ENCODE results near the gene TRIM29.
A peak's percentile ranks its signal among the peaks of the same experiment; 100 is the strongest.

TRIM29 gene

DNA sequence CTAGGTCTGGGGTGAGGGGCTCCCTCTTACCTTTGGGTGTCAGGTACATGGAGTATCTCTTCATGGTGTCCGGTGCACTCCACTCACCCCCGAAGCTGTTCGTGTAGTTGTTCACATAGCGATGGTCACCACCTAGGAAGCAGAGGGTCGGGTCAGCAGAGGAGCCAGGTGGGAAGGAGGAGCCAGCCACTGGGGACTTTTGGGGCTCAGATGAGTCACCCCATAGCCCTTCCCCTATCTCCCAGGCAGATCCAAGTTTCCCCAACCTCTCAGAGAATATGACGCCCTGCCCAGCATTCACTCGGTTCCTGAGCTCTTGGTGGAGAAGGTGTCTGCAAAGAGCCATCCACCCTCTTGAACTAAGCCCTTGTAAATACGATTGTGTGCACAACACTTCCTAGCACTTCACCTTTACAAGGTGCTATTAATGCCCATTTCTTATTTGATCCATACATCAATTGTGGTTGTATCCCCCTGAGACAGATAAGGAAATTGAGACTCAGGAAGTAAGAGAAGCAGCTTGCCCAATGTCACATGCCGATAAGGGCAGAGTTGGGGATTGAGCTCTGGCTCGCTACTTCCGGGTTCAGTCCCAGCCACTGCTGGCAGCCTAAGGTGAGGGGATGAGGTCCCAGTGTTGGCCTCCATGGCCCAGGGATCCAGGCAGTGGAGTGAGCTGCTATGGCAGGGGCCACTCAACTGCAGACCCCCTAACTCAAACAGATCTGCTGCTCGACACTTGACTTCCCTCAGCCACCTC lies 14.8 kb downstream of the TRIM29 start:
- DNase-seq (ENCODE audit: low spot score), result no peak

GRCh38 chr11:120121914-120122473 lies 15.9 kb downstream of the TRIM29 start:
- no peak for DNase-seq (ENCODE audit: low spot score)

DNA sequence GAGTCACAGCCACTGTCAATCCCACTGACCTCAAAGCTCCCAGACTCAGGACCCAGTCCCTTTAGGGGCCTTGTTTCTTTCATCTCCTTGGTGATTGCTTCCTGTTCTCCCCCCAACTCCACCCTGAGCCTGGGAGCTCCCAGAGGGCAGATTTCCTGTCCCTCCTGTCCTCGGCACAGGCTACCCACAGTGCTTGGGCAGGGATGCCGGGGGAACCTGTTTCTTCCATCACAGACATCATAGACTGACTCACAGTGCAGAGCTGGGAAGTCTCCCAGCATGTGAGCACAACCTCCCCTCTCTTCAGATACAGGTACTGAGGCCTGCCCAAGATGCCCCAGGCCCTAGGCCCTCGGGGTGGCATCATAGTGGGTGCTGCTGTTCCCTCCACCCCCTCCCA lies 16.6 kb downstream of the TRIM29 start:
- no peak for DNase-seq (ENCODE audit: low spot score)

DNA sequence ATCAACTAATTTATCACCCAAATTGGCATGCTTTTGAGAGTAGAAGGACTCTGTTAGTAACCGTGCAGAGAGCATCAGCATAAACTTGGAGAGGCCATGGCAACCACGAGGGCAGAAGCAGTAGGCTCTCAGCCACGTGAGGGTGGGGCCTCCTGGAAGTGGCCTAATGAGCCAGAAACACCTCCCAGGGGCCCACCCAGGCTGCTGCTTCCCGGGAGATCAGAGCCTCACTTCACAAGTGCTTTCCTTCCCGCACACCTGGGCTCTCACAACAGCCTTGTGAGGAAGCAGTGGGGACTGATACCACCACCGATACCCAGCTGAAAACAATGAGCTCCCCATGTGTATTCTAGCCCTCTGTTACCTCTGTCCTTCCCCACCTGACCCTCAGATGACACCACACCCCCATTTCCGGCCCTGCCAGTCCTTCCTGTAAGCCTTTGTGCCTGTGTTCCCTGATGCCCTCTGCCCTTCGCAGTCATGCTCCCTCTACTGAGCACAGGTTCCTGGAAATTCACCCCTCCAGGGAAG lies 17.0 kb downstream of the TRIM29 start:
- no peak for DNase-seq (ENCODE audit: low spot score)

- DNase-seq (ENCODE audit: low spot score), result no peak
Observed at GRCh38 chr11:120119121-120119520, 18.8 kb downstream of the TRIM29 start.

DNA sequence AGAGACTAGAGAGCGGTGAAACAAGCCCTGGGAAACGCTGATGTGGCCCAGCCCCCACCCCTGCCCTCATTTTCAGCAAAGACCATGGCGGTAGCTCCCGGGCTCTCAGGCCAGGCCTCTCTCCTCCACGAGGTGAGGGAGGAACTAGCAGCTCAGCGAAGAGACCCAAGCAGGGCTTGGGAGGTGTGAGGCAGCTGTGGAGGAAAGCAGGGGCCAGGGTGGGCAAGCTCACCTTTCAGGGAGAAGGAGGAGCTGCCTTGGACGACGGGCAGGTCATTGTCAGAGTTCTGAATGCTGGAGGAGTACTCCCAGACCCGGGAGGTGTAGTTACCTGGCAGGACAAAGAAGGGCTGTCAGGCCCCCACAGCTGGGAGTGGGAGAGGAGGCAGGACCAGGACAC lies 19.9 kb downstream of the TRIM29 start:
- no peak for DNase-seq (ENCODE audit: low spot score)

- no peak for DNase-seq (ENCODE audit: low spot score)
Observed at GRCh38 chr11:120116966-120117365, 20.9 kb downstream of the TRIM29 start.

GRCh38 chr11:120115272-120116000 lies 22.5 kb downstream of the TRIM29 start:
- no peak for DNase-seq (ENCODE audit: low spot score)

DNA sequence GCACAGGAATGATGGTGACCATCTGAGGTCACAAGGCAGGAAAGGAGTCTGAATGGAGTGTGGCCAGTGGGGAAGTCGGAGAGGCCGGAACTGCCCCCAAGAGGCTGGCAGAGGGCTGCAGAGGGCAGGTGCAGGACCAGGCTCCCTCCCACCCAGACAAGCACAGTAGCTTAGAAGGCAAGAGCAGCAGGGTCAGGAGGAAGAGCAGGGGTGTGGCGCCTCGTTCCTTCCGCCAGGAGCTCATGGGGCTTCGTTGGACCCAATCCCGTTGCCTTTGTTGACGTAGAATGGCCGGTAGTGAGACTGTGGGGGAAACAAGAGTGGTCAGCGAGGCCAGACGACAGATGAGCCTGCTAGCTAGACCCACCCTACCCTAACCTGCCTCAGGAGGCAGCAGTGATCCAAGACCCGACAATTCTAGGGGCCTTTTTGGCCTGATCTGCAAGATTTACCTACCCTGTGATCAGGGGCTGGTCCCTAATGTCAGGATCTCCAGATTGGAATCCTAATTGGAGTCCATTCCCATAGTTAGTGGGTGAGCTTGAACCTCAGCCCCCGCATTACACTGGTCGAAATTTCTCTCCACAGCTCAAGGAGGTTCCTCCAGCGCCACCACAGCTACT lies 25.6 kb downstream of the TRIM29 start:
- no peak for DNase-seq (ENCODE audit: low spot score)

- no peak for DNase-seq (ENCODE audit: low spot score)
Observed at GRCh38 chr11:120109531-120109930, 28.4 kb downstream of the TRIM29 start.

GRCh38 chr11:120108785-120109168 lies 29.1 kb downstream of the TRIM29 start:
- DNase-seq (ENCODE audit: low spot score), result no peak

- peak; percentile 75 for DNase-seq (ENCODE audit: low spot score)
Observed at GRCh38 chr11:120108154-120108784, 29.6 kb downstream of the TRIM29 start.

DNA sequence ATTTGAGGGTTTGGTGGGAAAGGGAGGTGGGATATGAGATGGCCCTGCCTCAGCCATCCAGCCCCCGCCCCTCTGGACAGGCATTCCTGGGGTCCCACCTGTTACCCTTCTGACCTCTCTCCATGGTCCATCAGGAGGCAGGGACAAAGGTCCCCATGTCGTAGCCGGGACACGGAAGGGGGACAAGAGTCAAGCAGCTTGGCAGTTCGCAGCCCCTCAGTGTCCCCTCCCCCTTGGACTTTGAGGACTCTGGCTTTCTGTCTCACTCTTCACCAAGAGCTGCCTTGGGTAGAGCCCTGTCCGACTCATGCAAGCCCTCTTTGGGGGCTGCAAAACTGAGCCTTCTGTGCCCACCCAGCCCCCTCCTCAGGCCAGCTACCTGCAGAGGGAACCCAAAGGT lies 30.2 kb downstream of the TRIM29 start:
- DNase-seq (ENCODE audit: low spot score), result no peak

DNA sequence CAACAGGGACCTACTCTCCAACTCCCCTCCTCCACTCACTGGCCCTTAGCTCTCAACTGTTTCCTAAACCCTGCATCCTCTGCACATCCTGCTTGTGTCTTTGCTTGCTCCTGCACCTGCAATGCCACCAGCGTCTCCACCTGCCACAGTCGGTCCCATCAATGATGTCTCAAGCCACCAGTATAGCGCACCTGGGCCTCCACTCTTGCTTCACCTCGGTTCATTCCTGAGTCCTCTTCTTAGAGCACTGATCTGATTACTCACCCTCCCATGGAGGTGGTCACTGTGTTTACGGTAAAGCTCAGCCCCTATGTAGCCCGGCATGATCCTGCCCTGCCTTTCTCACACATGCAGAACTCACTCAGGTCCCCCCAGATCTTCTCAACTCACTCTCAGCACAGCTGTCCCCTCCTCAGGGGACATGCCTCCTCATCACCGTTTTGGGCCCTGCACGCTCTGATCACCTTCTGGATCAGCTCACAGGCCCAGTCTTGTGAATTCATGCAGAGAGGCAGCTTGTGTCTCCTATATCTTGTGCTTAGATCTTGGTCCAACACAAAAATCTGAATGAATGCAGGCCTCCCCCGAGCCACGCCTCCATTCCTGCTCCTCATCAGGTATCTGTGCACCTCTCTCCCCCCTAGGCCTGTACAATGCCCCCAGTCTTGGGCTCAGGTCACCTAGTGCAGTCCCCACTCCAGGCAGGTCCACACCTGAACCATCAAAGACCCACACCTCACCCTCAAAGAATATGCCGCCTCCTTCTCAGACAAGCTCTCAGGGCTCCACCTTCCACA lies 31.4 kb downstream of the TRIM29 start:
- DNase-seq (ENCODE audit: low spot score), result no peak

DNA sequence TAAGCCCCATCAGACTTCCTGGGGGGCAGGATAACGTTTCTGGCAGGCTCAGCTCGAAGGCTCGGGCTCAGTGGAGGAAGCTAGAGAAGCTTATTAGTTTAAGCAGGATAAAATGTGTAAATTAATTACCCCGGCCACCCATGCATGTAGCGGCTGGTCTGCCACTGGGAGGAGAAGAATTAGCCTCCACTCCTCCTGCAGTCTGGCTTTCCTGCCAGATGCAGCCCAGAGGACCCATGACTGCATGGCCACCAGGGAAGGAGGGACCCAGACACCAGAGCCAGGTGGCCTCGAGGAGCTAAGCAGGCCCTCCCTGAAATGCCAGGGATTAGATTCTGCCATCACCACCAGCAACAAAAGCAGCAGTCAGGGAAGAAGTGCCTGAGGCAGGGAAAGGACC lies 32.3 kb downstream of the TRIM29 start:
- DNase-seq (ENCODE audit: low spot score), result no peak

GRCh38 chr11:120104041-120104565 lies 33.8 kb downstream of the TRIM29 start:
- no peak for DNase-seq (ENCODE audit: low spot score)

DNA sequence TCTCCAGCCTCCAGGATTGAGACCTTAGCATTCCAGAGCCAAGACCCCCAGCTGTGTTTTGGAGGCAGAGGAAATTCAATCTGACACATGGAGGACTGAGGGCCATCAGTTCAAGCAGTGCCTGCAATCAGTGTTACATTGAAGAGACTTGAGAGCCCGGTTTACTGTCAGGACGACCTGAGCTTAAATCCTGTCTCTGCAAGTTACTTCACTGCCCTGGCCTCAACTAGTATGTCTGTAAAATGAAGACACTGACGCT lies 35.1 kb downstream of the TRIM29 start:
- DNase-seq (ENCODE audit: low spot score), result no peak

GRCh38 chr11:120102050-120102863 lies 35.7 kb downstream of the TRIM29 start:
- DNase-seq (ENCODE audit: low spot score), result no peak

- no peak for DNase-seq (ENCODE audit: low spot score)
Observed at GRCh38 chr11:120098503-120099020, 39.4 kb downstream of the TRIM29 start.

DNA sequence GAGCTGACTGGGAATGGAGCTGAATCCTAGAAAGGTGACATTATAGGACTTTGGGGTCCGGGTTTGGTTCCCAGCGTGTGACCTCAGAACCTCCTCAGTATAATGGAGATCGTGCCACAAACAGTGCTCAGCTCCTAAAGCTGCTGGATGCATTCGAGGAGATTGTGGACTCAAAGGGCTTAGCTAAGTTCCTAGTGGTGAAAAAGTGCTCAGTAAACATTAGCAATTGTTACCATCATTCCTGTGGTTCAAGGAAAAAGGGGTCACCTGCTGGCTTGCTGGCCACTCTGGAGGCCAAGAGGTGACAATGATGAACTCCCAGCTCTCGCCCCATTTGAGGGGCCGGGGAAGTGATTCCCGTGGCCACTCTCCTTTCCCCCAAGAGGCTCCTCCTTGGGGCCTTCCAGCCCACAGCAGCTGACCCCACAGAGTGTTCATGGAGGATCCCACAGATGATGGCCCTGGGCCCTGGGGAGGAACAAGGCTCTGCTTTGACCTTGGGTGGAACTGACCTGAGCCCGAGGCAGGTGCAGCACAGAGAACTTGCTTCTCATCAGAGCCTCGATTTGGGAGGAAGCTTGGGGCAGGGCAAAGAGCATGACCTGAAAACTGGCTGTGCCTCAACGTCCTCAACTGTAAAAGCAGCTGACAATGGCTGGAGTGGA lies 40.1 kb downstream of the TRIM29 start:
- no peak for DNase-seq (ENCODE audit: low spot score)
